ENCODE data around the gene PAAF1.
"Not testable (repeated sequence)": the region's sequence is repeated elsewhere in the genome, so short reads cannot be mapped to it uniquely, and the experiment has no call there.

Gene PAAF1

GRCh38 chr11:73880449-73880848, 3.6 kb downstream of the PAAF1 start:
- DNase-seq (ENCODE audit: low read depth in 2 of 2, low spot score in 1 of 2) = not testable (repeated sequence)

DNA sequence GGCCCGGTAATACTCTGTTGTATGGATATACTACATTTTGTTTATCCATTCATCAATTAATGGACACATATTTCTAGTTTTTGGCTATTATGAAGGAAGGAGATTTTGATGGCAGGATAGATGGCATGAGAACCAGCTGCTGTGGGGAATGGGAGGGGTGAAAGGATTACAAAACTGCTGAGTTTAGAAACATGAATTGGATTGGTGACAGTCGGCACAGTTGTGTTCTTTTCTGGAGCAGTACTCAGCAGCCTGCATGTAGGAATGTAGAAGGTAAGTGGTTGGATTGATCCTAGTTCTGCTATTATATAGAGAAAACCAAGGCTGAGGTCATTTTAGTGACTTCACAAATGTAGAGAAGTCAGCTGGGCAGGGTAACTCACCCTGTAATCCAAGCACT, 7.1 kb downstream of the PAAF1 start:
- DNase-seq (ENCODE audit: low read depth in 2 of 2, low spot score in 1 of 2) = no peak

DNA sequence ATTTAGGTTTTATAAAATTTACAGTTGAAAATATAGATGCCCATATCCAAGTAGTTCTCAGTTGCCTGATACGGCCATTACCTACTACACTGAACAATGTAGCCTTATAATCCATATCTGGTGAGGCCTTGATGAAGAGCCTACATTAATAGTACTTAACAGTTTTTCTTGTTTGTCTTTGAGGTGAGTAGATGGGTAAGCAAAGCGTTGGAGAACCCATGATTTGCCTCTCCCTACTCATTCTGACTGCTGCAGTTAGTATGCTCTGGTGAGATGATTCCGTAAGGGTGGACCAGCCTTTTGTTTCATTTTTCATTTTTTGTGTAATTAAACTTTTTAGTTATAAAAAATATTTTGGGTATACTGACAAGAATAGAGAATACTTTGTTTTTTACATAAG, 11.4 kb downstream of the PAAF1 start:
- no peak for DNase-seq (ENCODE audit: low read depth in 2 of 2, low spot score in 1 of 2)

DNA sequence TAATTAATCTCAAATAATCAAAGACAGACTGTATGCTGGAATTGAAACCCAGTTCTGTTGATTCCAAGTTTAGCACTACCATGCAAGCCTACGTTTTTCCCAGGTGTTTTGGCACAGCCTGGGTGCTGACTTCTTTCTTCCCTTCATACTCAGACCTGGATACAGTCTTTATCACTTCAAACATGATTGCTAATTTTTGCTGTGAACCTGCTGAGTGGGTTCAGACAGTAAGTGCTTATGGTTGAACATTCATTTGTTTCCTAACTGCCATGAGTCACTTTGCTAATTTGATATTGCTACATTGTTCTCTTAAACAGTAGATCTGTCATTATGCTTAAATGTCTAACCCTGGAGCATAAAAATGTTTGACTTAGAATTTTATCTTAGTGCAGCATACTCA, 12.2 kb downstream of the PAAF1 start:
- no peak for DNase-seq (ENCODE audit: low read depth in 2 of 2, low spot score in 1 of 2)

DNA sequence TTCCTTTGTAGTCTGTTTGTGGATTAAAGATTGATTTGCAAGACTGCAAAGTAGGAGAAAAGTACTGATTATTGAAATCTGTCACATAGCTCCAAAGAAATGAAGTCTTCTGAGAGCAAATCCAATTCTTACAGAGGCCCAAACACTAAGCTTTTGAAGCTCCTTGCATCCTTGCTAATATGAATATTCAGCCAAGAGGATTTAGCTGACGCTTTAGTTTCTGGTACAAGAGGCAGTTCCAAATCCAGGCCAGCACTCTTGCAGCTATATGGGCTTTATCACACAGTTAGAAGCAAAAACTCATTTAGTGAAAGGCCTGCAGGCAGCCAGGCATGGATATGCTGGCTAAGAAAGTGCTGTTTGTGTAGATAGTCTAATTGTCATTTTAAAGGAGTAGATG, 12.7 kb downstream of the PAAF1 start:
- no peak for DNase-seq (ENCODE audit: low read depth in 2 of 2, low spot score in 1 of 2)

- no peak for DNase-seq (ENCODE audit: low read depth in 2 of 2, low spot score in 1 of 2)
These were observed 16.2 kb downstream of the PAAF1 start for GRCh38 chr11:73893041-73893440.

DNA sequence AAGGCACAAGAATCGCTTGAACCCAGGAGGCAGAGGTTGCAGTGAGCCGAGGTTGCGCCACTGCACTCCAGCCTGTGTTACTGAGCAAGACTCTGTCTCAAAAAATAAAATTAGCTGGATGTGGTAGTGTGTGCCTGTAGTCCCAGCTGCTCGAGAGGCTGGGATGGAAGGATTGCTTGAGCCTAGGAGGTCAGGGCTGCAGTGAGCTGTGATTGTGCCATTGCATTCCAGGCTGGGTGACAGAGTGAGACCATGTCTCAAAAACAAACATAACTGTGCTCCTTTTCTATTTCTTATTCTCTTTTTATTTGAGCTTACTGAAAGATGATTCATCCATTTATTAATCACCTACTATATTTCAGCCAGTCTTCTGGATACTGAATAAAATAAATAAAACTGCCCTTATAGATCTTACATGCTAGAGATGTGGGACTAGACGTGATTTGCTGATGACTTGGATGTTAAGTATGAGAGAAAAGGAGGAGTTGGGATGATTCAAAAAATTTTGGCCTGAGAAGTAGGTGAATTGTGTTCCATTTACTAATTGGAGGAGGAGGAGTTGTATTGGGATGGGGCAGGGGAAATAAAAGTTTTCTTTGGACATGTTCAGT, 18.0 kb downstream of the PAAF1 start:
- DNase-seq (ENCODE audit: low read depth in 2 of 2, low spot score in 1 of 2) = no peak

DNA sequence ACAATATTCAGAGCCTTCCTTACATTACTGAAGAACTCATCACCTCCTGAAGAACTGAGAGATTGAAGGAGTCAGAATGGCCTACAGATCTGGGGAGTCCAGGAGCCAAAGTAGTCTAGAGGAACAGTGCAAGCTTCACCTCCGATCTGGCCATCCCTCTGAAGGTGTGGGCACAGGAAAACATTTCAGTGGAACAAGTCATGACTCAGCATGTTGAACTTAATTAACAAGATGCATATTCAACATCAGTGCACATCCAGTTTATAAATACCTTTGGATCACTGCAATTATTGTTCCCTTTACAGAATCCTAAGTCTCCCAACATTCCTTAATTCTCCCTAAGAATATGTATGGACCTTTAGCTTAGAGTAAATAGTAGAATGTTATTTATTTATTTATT, 25.5 kb downstream of the PAAF1 start:
- DNase-seq (ENCODE audit: low read depth in 2 of 2, low spot score in 1 of 2) = no peak

DNA sequence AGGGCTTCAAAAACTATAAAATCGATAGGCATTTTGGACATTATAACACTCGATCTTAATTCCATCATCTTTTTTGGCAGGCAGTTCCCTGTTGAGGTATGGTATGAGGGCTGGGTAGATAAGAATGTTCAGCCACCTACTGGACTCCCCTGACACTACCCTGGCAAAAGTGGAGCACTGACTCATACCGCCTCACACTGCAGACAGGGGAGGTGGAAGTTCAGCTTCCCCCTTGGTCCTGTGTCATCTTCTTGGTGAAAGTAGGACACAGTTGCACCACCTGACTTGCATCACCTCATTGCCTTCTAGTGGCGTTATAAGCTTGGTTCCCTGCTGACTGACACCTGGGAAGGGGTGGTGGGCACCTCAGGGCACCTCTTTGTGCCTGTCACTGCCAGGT, 30.4 kb downstream of the PAAF1 start:
- DNase-seq (ENCODE audit: low read depth in 2 of 2, low spot score in 1 of 2) = no peak

DNA sequence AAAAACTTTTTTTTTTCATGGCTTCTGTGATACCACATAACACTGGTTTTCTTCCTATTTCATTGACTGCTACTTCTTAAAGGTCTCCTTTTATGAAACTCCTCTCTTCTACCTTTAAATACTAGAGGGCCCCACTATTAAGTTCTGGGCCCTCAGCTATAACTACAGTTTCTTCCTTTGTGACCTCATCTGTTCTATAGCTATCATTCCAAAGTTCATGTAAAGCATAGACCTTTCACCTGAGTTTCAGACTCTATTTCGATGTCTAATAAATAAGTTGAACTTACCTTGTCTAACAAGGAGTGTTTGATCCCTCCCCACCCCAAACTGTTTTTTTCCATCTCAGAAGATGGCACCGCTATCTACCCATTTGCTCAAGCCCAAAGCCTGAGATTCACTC, 35.2 kb downstream of the PAAF1 start:
- no peak for DNase-seq (ENCODE audit: low read depth in 2 of 2, low spot score in 1 of 2)

DNA sequence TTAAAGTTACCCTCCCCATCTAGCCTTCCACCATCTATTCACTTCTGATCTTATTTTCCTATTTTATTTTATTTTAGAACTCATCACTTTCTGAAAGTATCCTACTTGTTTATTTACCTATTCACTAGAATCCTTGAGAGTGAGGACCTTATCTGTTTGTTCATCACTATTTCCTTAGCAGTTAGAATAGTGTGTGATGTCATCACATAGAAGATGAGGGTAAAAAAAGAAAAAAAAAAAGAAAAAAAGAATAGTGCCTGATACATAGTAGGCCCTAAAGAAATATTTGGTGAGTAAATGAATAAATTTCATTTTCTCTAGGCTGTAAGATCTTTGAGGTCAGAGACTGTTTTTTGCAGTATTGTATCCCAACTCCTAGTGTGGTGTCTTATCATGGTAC, 36.7 kb downstream of the PAAF1 start:
- DNase-seq (ENCODE audit: low read depth in 2 of 2, low spot score in 1 of 2) = no peak

DNA sequence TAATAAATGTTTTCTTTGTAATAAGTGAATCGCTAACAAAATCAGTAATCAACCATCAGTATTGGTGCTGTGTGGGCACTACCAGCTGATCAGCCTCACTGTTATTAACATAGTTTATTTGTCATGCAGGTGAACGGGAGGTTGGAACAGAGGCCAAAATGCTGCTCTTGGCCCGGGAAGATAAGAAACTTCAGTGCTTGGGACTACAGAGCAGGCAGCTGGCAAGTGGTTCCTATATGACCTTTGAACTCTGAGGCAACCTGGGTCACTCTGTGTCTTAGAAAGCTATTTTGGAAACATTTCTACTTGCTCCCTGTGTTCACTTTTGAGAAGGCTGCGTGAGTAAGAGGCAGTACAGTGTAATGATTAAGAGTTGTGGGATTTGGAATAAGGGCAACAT, 37.5 kb downstream of the PAAF1 start:
- no peak for DNase-seq (ENCODE audit: low read depth in 2 of 2, low spot score in 1 of 2)

DNA sequence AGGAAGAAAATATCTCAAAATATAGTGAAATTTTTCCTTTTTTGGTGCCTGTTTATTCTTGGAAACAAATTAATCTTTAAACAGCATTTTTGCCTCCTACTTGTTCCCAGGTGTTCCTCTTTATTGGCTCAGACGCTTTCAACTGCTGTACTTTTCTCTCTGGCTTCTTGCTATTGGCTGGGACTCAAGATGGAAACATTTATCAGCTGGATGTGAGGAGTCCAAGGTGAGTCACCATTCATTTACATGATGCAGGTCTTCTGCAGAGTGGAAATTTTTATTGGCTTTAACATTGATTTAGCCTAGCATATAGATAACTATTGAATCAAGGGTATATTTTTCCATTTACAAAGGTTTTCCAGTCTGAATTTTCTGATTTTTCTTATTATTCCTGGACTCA, 39.6 kb downstream of the PAAF1 start:
- DNase-seq (ENCODE audit: low read depth in 2 of 2, low spot score in 1 of 2) = no peak

DNA sequence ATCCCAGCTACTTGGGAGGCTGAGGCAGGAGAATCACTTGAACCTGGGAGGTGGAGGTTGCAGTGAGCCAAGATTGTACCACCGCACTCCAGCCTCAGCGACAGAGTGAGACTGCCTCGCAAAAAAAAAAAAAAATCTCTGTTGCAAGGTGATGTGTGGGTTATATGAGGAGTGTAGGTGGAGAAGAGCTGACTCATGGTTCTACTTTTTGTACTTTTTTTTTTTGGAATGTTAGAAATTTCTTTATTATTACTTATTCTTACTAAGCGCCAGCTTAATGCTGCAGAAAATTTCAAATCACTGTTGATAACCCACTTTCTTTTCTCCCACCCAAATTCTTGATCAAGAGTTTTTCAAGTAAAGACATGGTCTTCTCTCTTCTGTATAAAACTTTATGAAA, 44.4 kb downstream of the PAAF1 start:
- no peak for DNase-seq (ENCODE audit: low read depth in 2 of 2, low spot score in 1 of 2)

DNA sequence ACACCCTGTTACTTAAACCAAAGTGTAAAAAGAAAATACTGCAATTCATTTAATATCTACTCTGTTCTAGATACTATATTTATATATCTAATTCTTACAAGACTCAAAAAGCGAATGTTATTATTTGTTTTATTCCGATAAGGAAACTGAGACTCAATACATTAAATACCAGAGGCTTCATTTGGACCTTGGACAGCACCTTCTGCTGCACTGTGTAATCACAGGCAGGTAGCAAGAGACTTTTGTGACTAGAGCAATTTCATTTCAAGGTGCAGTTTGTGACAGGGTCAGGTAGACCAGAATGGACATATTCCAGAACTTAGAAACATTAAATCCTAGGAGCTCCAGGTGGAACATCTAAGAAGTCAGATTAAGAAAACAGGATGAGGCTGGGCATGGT, 52.6 kb downstream of the PAAF1 start:
- DNase-seq (ENCODE audit: low read depth in 2 of 2, low spot score in 1 of 2) = no peak

DNA sequence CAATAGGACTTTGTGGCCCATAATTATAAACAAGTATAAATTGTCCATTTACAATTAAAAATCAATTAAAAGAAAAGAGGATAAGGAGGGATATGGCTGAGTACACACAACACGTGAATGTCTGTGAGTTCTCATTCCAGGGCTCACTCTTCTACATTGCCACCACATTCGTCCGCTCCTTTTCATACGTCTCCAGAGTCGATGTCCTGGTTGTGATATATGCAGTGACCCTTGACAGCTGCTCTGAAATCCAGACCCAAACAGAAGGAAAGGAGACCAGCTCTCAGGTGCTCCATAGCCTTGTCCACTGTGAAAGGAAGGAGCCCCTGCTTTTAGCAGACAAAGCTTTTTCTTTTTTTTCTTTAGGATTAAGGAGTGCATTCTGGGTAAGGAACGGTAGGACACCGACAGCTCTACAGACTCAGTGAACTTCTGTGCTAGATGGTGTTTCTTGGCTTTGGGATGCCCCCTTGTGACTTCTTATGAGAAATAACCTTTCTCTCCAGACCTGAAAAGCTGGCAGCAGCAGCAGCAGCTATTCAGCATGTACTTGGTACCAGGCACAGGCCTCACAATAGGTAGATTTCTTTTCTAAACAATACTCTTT, 54.3 kb downstream of the PAAF1 start:
- no peak for DNase-seq (ENCODE audit: low read depth in 2 of 2, low spot score in 1 of 2)

GRCh38 chr11:73931951-73932350, 55.2 kb downstream of the PAAF1 start:
- DNase-seq (ENCODE audit: low read depth in 2 of 2, low spot score in 1 of 2) = no peak

DNA sequence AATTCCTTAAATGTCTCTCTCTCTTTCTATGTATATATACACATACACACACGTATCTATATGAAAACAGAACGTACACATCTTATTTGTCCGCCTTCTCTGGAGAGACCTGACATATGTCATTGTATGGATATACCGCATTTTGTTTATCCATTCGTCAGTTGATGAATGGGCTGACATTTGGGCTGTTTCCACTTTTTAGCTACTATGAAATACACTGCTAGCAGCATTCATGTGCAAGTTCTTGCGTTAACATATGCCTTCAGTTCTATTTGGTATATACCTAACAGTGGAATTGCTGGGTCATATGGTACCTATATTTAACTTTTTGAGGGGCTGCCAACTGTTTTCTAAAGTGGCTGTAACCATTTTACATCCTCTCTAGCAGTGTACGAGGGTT, 56.0 kb downstream of the PAAF1 start:
- no peak for DNase-seq (ENCODE audit: low read depth in 2 of 2, low spot score in 1 of 2)

DNA sequence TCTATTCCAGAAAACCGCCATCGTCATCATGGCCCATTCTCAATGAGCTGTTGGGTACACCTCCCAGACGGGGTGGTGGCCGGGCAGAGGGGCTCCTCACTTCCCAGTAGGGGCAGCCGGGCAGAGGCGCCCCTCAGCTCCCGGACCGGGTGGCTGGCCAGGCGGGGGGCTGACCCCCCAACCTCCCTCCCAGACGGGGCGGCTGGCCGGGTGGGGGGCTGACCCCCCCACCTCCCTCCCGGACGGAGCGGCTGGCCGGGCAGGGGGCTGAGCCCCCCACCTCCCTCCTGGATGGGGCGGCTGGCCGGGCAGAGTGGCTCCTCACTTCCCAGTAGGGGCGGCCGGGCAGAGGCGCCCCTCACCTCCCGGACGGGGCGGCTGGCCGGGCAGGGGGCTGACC, 59.2 kb downstream of the PAAF1 start:
- not testable (repeated sequence) for DNase-seq (ENCODE audit: low read depth in 2 of 2, low spot score in 1 of 2)

DNA sequence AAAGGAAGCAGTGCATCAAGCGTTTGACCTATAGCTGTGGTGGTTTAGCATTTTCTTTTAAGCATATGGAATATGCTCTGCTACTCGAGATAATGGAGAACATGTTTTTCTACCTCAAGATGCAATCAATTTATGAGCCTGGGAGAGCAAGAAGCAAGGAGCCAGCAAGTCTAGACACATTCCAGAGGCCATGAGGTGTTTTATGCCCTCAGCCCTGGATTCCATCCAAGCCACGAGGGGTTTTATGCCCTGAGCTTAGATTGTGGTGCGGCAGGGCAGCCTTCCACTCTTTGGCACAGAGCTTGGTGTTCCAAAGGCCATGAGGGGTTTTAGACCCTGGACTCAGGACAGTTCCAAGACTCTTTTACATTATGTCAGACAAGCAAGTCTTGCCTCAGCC, 62.3 kb downstream of the PAAF1 start:
- DNase-seq (ENCODE audit: low read depth in 2 of 2, low spot score in 1 of 2) = no peak

GRCh38 chr11:73940801-73941570, 64.2 kb downstream of the PAAF1 start:
- DNase-seq (ENCODE audit: low read depth in 2 of 2, low spot score in 1 of 2) = no peak

DNA sequence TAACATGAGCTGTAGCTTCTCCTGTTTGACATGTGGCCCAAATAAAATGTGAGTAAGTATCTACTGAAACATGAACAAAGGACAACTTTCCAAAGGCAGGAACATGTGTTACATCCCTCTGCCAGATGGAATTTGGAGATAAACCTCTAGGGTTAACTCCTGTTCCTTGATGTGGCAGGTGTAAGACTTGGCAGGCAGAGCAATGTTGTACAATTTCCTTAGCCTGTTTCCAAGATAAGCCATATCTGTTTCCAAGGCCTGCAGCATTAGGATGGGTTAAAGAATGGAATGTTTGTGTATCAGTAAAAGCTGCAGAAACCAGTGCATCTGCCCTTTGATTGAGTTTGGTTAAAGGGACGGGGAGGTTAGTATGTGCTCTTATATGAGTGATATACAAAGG, 65.2 kb downstream of the PAAF1 start:
- no peak for DNase-seq (ENCODE audit: low read depth in 2 of 2, low spot score in 1 of 2)

GRCh38 chr11:73944085-73944484, 67.3 kb downstream of the PAAF1 start:
- DNase-seq (ENCODE audit: low read depth in 2 of 2, low spot score in 1 of 2) = no peak

Measured in stimulated activated CD8-positive, alpha-beta memory T cell treated with anti-CD3 and anti-CD28 coated beads, Interleukin-4, amount 100 ng/mL, for 1 hour (primary cell).